GM21786 (cell line): ENCODE results near the gene VPS9D1.
"Not testable (repeated sequence)": the region's sequence is repeated elsewhere in the genome, so short reads cannot be mapped to it uniquely, and the experiment has no call there.

ENCODE experiments used
- ATAC-seq: cut with Tn5 transposase; IDR thresholded peaks from one replicate; pipeline ENCODE4 v1.9.1; 2021; ENCODE audit not compliant: unreplicated experiment

VPS9D1 gene

GRCh38 chr16:89709716-89710432 lies 10.8 kb downstream of the VPS9D1 start:
- ATAC-seq: no peak

- ATAC-seq: no peak
These were observed 11.5 kb downstream of the VPS9D1 start for GRCh38 chr16:89709166-89709565.

- ATAC-seq: no peak
These were observed 12.2 kb downstream of the VPS9D1 start for GRCh38 chr16:89708481-89708931.

DNA sequence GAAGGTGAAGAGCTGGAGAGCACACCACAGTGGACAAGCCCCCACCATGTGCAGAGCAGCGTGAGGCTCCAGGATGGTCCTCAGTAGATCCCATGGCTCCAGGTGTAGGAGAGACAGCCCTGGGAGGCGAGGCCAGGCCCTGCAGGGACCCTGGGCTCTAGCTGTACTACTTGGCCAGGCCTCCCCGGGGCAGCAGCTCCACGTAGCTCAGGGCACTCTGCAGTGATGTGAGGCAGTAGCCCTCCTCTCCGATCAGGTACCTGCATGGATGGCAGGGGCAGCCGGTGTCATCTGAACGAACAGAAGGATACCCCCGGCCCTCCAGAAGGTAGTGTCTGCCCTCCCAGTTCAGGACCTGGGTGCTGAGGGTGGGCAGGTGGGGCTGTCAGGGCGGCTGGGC lies 13.0 kb downstream of the VPS9D1 start:
- no peak for ATAC-seq

GRCh38 chr16:89706518-89707260 lies 14.0 kb downstream of the VPS9D1 start:
- ATAC-seq: no peak

DNA sequence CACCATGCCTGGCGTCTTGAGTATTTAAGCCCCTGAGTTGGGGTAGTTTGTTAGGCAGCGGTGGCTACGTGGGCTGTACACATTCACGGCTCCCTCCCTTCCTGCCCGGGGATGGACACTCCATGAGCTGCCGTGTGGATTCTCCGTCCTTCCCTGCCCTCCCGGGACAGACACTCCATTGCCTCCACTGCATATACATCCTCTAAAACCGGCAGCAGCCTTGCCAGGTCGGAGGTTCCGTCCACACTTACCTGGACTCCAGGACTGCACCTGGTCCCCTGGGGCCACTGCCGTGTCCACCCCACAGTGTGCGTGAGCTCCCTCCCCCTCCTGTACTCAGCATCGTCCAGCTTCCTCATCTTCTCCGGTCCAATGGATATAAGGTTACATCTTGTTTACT lies 15.7 kb downstream of the VPS9D1 start:
- ATAC-seq: no peak

DNA sequence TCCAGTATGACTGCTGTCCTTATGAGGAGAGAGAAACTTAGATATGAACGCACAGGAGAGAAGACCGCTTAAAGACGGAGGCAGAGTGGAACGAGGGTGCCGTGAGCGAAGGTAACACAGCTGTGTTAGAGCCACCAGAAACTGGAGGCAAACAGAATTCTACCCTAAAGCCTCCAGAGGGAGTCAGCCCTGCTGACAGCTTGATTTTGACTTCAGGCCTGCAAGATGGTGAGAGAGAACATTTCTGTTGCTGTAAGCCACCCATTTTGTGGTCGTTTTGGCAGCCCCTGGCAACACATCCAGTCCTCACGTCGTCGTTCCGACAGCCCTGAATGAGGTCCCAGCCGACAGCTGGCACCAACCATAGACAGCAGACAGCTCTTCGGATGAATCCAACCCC lies 16.4 kb downstream of the VPS9D1 start:
- ATAC-seq: no peak

DNA sequence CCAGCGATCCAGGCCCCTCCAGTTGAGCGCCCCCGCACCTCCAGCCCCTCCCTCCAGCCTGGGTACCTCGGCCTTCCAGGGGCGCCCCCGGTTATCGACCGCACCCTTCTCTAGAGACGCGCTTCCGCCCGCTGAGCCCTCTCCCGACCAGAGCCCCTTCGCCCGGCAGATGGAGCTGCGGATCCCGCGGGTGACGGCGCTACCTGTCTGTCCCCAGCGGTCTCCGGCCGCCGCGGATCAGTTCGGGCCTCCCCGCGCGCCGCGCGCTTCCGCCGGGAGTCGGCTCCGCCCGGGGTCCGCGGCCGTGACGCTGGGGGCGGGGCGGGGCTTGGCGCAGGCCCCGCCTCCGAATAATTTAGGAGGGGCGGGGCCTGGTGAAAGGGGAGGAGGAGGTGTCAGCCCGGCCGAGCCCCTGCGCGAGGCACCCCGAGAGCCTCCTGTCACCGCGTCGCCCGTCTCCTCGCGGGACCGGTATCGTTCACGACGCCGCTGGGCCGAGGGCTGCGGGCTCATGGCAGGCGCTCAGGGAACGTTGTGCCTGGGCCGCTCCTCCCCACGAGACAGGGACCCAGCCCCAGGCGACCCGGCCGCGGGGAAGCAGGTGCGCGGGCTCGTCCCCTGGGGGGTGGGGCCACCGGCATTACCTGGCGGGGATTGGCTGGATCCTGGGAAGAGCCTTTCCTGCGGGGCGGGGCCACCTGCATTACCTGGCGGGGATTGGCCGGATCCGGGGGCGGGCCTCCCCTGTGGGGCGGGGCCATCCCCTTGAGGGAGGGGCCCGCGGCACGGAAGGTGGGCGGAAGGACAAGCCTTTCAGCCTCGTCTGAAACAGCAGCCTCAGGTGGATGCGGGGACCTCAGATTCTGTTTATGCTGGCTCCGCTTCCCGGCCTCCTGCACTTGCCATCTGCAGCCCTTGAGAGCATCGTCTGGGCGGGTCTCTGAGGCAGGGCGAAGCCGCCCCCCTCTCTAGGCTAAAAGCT lies 19.0 kb downstream of the VPS9D1 start, which contains the start of gene SPATA2L:
SPATA2L (minus strand) TSS at position 281 of the 982 bp plus-strand sequence. CDS start 473 bp downstream, outside the sequence.
- ATAC-seq: peak; percentile 55

GRCh38 chr16:89700649-89701424 lies 19.9 kb downstream of the VPS9D1 start:
- no peak for ATAC-seq

DNA sequence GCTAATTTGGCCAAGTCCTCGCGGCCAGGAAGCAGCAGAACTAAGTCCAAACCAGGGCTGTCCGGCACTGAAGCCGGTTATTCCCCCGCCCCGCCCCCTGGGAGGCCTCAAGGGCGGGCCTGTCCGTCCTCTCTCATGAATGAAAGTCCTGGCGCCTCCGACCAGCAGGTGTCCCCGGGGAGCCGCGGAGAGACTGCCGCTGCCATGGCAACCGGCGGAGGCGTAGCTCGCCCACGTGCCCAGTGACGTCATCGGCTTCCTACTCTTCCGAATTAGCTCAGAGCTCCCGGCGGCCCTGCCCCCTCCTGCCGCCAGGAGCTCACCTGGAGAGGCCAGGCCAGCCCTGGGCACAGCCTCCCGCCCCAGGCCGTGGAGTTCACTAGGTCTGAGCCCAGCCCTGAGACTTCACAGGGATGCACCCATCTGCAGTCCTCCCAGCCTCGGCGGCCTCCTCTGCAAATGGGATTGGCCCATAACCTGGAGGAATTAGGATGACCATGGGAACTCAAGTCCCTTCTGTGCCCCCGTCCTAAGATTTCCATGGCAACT lies 20.5 kb downstream of the VPS9D1 start:
- ATAC-seq: peak; percentile 56

DNA sequence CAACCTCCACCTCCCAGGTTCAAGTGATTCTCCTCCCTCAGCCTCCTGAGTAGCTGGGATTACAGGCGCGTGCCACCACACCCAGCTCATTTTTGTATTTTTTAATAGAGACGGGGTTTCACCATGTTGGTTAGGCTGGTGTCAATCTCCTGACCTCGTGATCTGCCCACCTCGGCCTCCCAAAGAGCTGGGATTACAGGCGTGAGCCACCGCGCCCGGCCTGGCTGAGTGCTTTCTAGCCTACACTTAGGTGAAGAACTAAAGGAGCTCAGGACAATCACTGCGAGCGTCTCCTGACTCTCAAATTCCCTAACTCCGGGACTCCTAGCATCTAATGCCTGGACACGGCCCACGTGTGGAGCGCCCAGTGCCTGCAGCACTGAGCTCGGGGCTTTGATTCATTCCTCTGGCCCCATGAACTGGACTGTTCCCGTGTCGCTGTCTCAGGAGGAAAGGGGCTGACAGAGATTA lies 21.0 kb downstream of the VPS9D1 start:
- not testable (repeated sequence) for ATAC-seq

GRCh38 chr16:89698717-89699116 lies 22.0 kb downstream of the VPS9D1 start:
- ATAC-seq: not testable (repeated sequence)

GRCh38 chr16:89697616-89698331 lies 22.9 kb downstream of the VPS9D1 start:
- no peak for ATAC-seq

GRCh38 chr16:89697161-89697615 lies 23.5 kb downstream of the VPS9D1 start:
- no peak for ATAC-seq

GRCh38 chr16:89696670-89697128 lies 24.0 kb downstream of the VPS9D1 start:
- no peak for ATAC-seq

DNA sequence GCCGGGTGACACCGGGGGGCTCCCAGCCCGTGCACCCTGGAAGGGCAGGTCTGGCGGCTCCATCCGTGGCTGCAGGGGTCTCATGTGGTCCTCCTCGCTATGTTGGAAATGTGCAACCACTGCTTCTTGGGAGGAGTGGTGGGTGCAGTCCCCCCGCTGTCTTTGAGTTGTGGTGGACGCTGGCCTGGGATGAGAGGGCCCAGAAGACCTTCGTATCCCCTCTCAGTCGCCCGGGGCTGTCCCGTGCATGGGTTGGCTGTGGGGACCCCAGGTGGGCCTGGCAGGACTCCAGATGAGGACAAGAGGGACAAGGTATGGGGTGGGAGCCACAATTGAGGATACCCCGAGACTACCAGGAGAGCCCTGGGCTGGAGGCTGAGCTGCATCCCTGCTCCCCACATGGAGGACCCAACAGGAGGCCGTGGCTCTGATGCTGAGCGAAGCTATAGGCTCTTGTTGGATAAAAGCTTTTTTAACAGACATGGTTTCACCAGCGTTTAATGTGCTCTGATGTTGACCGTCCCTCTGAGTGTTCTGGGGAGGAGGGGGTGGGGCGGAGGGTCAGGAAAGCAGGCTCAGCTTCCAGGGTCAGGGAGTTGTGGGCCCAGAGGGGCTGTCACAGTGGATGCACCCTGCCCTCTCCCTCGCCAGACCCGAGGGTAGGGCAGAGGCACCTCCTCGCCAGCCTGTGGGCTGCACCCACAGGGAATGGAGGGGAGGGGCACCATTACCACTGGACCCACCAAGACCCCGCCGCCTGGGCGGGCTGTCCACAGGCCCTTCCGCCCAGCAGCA lies 24.6 kb downstream of the VPS9D1 start:
- ATAC-seq: no peak

GRCh38 chr16:89695086-89695874 lies 25.4 kb downstream of the VPS9D1 start:
- no peak for ATAC-seq

DNA sequence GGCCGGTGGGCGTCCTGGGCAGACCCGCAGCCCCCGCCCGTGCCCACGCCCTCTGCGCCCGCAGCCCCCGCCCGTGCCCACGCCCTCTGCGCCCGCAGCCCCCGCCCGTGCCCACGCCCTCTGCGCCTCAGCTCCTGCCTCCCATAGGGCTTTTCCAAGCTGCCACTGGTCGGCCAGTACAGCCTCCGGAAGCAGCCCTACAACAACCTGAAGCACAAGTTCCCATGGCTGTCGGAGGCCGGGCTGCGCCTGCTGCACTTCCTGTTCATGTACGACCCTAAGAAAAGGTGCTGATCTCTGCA lies 26.0 kb downstream of the VPS9D1 start:
- ATAC-seq: not testable (repeated sequence)
